ENCODE results near the gene PTPMT1. TPM values are rescaled to one million over a fixed set of nuclear protein-coding genes. Genes with fewer than 3 reads are reported as not detected.

The PTPMT1 gene
- total and polyA plus RNA-seq, 2 experiments from 2014 or later = 106 to 109 TPM

DNA sequence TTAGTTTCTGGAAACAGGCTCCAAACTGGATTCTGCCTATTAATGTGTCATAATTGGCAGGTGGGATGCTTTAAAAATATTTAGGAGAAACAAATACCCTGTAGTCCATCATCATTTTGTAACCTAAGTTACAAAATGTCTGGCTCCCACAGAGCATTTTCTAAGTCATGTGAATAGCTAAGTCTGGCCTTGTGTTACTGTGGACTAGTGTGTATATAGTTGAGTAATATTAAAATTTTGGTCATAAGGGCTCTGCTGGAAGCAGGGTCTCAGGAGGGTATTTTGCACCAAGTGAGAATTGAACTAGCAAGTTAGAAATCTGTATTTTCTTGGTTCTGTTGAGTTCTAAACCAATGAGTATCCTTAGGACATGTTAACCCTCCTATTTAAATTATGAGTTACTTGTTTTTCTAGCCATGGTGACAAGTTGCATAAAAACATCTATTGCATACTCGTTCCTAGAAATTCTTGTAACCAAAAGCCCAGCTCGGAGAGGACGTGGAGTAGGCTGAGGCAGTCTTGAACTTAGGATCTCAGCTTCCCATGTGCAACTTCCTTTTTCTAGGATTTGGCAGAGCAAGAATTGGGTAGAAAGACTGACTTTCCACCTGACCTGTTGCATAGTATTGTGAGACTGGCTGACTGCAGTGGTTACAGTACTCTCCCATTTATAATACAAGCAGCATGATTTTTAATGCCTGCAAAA, 5.4 kb downstream of the PTPMT1 start (continued):
- TF ChIP-seq ZNF462 (CRISPR knock-in tag; IDR thresholded peaks at IDR 0.05) (no peak), CTCF (conservative IDR thresholded peaks at IDR 0.05; ENCODE audit: low read depth in 2 of 2) (no peak)

DNA sequence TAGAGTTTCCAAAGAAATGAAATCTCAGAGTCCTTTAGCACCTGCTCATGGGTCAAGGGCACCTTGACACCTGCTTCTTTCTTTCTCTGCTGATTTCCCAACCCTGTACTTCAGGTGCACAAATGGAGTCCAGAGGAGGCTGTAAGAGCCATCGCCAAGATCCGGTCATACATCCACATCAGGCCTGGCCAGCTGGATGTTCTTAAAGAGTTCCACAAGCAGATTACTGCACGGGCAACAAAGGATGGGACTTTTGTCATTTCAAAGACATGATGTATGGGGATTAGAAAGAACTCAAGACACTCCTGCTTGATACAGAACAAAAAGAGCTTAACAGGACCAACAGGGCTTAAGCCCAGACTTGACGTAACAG, 5.9 kb downstream of the PTPMT1 start:
- H2AFZ ChIP-seq = no peak overlapping the region
- no peak overlapping the region for H3K27ac Mint-ChIP-seq

More for the DNA sequence above, 5.9 kb downstream of the PTPMT1 start:
- H3K4me1 ChIP-seq (ENCODE audit: insufficient read depth) = no peaks in the 10 kb centered on the region
- Mint-ChIP-seq H3K9me3 (no peaks in the 10 kb centered on the region), H3K4me3 (no peak overlapping the region), H3K36me3 (ENCODE audit: low read depth) (peaks cover 64% of the 10 kb centered on the region), H3K4me1 (peaks cover 5% of the 10 kb centered on the region; the same call in 2 of the 3 replicates), H3K27me3 (ENCODE audit: insufficient read depth, low read depth, poor library complexity) (peaks cover 3% of the 10 kb centered on the region)
- H3K9me2 ChIP-seq (ENCODE audit: insufficient read depth) = no peaks in the 10 kb centered on the region
- no peak overlapping the region for H3K4me2 ChIP-seq
- TF ChIP-seq ZNF462 (CRISPR knock-in tag; IDR thresholded peaks at IDR 0.05) (no peak), POLR2AphosphoS5 (IDR thresholded peaks at IDR 0.05; ENCODE audit: low read depth) (no peak), ZNF114 (CRISPR knock-in tag; IDR thresholded peaks at IDR 0.05) (no peak), JUNB (IDR thresholded peaks at IDR 0.05; ENCODE audit: unreplicated experiment) (no peak)
- no peaks in the 10 kb centered on the region for H3K27me3 ChIP-seq (ENCODE audit: insufficient read depth)
- H3F3A ChIP-seq (replicated peaks; ENCODE audit: low read depth) = peaks cover 7% of the 10 kb centered on the region; the same call in 1 of the 2 replicates
- peaks cover 41% of the 10 kb centered on the region for H3K79me2 ChIP-seq (replicated peaks; ENCODE audit: insufficient read depth)
- H3K36me3 ChIP-seq (ENCODE audit: insufficient read depth) = peaks cover 23% of the 10 kb centered on the region
- no peak for DNase-seq (ENCODE audit: low spot score)
- H3K27ac ChIP-seq (ENCODE audit: low read depth) = no peak overlapping the region
- peaks cover 13% of the 10 kb centered on the region for H4K20me1 ChIP-seq (replicated peaks; ENCODE audit: insufficient read depth)
- H3K4me3 ChIP-seq = no peak overlapping the region
- ATAC-seq = no peak

All from GM23338 (cell line).